Pancreas (tissue), 10 donors: ENCODE results near the gene GAL3ST2. TPM values are rescaled to one million over a fixed set of nuclear protein-coding genes. Genes with fewer than 3 reads are reported as not detected.
"Not testable (repeated sequence)": the region's sequence is repeated elsewhere in the genome, so short reads cannot be mapped to it uniquely, and the experiment has no call there.

Experiments used
- ATAC-seq, 4 donors: fragments of 200-7000 bp; cut with Tn5 transposase; one replicate each; pipeline versions ENCODE4 v1.8.0 to v1.9.1; 2020; ENCODE audit warnings: mild to moderate bottlenecking in 4 of 4, moderate library complexity in 4 of 4
- DNase-seq, 6 donors: peaks; one replicate each; pipeline ENCODE4 v3.0.0-alpha.2; 2020
- FAIRE-seq: peaks from 2 replicates; lab custom pipeline; 2012; peaks lifted over from hg19 to GRCh38; lab: Jason Lieb, UNC
- H3K27ac ChIP-seq, 4 donors: fragments of 200-600 bp; sonication (generic); 1 replicate in 3 of 4; 2 replicates in 1 of 4; pipeline versions ENCODE4 v1.5.0 to v1.8.0; 2020
- H3K27me3 ChIP-seq, 4 donors: fragments of 200-600 bp; one replicate each; pipeline ENCODE4 v1.8.0; 2021
- H3K36me3 ChIP-seq, 3 donors: fragments of 200-600 bp; sonication (generic) in 1 of 3; one replicate each; pipeline versions ENCODE4 v1.5.0 to v1.8.0; 2020 to 2021
- H3K4me1 ChIP-seq, 3 donors: fragments of 200-600 bp; one replicate each; pipeline ENCODE4 v1.8.0; 2021
- H3K4me3 ChIP-seq, 4 donors: fragments of 200-600 bp; sonication (generic) in 2 of 4; one replicate each; pipeline versions ENCODE4 v1.5.0 to v1.8.0; 2020 to 2021
- H3K9me3 ChIP-seq, 4 donors: fragments of 200-600 bp; one replicate each; pipeline ENCODE4 v1.8.0; 2021
- CTCF ChIP-seq, 4 donors: fragments of 200-600 bp; sonication (generic) in 3 of 4; IDR thresholded peaks; one replicate each; pipeline versions ENCODE4 v1.5.0 to v1.8.0; 2021; ENCODE audit warnings: antibody characterized with exemption in 4 of 4
- WGBS, 2 donors: extraction: QIAGEN DNeasy Blood & Tissue Kit; methylation state at CpG; one replicate each; pipeline ENCODE4 v1.1.7; 2013; 5-methylcytosine and 5-hydroxymethylcytosine counted together
- intact Hi-C, 3 donors: fragments of 100-400 bp; cut with DNase I; formaldehyde crosslinking; loops; one replicate each; pipeline versions ENCODE4 v1.11.1 to v1.14.2; 2022
- polyA plus RNA-seq, 2 donors: library from polyadenylated mRNA; stranded (reverse); fragments of 200-250 nt; gene quantifications; one replicate each; pipeline ENCODE4 v1.2.3, GENCODE V29; 2013
- total RNA-seq, 6 donors: library from RNA; stranded (reverse); fragmentation: NEBNext Ultra II Directional in 4 of 6; extraction: Animal tissue kit (Norgen Biotek cat#: 25700) in 4 of 6; gene quantifications; one replicate each; pipeline versions ENCODE4 v1.2.1 to v1.2.4, GENCODE V29; 2021 to 2023
- donor health status: healthy with polysubstance abuse.
- donor health status: DM: no; HTN: no; CAD: no; lungs with moderate emphysema.
- donor health status: DM: no; HTN: no; CAD: no.
- donor health status: control.
- donor health status: control.
- donor health status: Bipolar disorder and iron deficiency.
- donor health status: DM: yes; HTN: yes; CAD: no.
- donor health status: DM: no; HTN: no; CAD: no.
- donor health status: DM: no; HTN: no; CAD: no.
- donor health status: DM: yes; HTN: yes; CAD: no.

The GAL3ST2 gene
- total and polyA plus RNA-seq, 8 donors = not detected

- no peak for TF ChIP-seq CTCF (IDR thresholded peaks at IDR 0.05)
- H3K4me3 ChIP-seq = no peak overlapping the region
- H3K36me3 ChIP-seq = no peaks in the 10 kb centered on the region
- no peaks in the 10 kb centered on the region for H3K9me3 ChIP-seq
- DNase-seq (no peak), FAIRE-seq (no peak), ATAC-seq (no peak)
- intact Hi-C loops = no loop called here
- 38 to 48% methylated on average over 3 of the region's 3 CpGs for WGBS, 2 donors
- no peak overlapping the region for H3K27ac ChIP-seq
- H3K4me1 ChIP-seq = no peaks in the 10 kb centered on the region
- H3K27me3 ChIP-seq = no peaks in the 10 kb centered on the region
Observed at GRCh38 chr2:241788572-241788971, 11.9 kb downstream of the GAL3ST2 start.

GRCh38 chr2:241791385-241791784, 14.8 kb downstream of the GAL3ST2 start:
- H3K36me3 ChIP-seq, H3K4me3 ChIP-seq, H3K4me1 ChIP-seq, DNase-seq, H3K27ac ChIP-seq, FAIRE-seq, ATAC-seq, H3K9me3 ChIP-seq, intact Hi-C loops, H3K27me3 ChIP-seq: not testable (repeated sequence)
- WGBS, 2 donors = 75 to 83% methylated on average over 3 of the region's 3 CpGs

- 82 to 88% methylated on average over 5 of the region's 5 CpGs for WGBS, 2 donors
- no peak for DNase-seq
- no peak overlapping the region for H3K4me3 ChIP-seq
- ATAC-seq = no peak
- intact Hi-C loops = no loop called here
- H3K4me1 ChIP-seq = no peaks in the 10 kb centered on the region
- H3K9me3 ChIP-seq = no peaks in the 10 kb centered on the region
- no peak overlapping the region for H3K27ac ChIP-seq
- no peak for TF ChIP-seq CTCF (IDR thresholded peaks at IDR 0.05)
- no peaks in the 10 kb centered on the region for H3K27me3 ChIP-seq
- H3K36me3 ChIP-seq = no peaks in the 10 kb centered on the region
- FAIRE-seq = no peak
Observed at GRCh38 chr2:241793385-241793784, 16.8 kb downstream of the GAL3ST2 start.

GRCh38 chr2:241794250-241794823, 17.7 kb downstream of the GAL3ST2 start:
- Histone ChIP-seq H3K9me3 (no peaks in the 10 kb centered on the region), H3K27ac (no peak overlapping the region), H3K4me3 (no peak overlapping the region), H3K36me3 (no peaks in the 10 kb centered on the region), H3K4me1 (no peaks in the 10 kb centered on the region), H3K27me3 (no peaks in the 10 kb centered on the region)
- no peak for ATAC-seq
- intact Hi-C loops = no loop called here
- no peak for DNase-seq
- FAIRE-seq = no peak
- WGBS, 2 donors = 84 to 85% methylated on average over 10 of the region's 10 CpGs
- no peak for TF ChIP-seq CTCF (IDR thresholded peaks at IDR 0.05)

- WGBS, 2 donors = 75 to 82% methylated on average over 31 of the region's 31 CpGs
- no peak for TF ChIP-seq CTCF (IDR thresholded peaks at IDR 0.05)
- no peaks in the 10 kb centered on the region for H3K9me3 ChIP-seq
- no peak for FAIRE-seq
- no peaks in the 10 kb centered on the region for H3K27me3 ChIP-seq
- peak in 1 of 6 donors; percentile 12 for DNase-seq
- ATAC-seq = no peak
- intact Hi-C loops = no loop called here
- no peaks in the 10 kb centered on the region for H3K4me1 ChIP-seq
- H3K36me3 ChIP-seq = no peaks in the 10 kb centered on the region
- H3K27ac ChIP-seq = no peak overlapping the region
- H3K4me3 ChIP-seq = no peak overlapping the region
Observed at GRCh38 chr2:241795021-241795999, 18.7 kb downstream of the GAL3ST2 start.
